Tibial nerve (tissue), 3 donors: ENCODE results near the gene NEU1.

Source experiments
- POLR2A ChIP-seq, 2 donors: fragments of 450-650 bp; IDR thresholded peaks; one replicate each; pipeline ENCODE4 v1.6.1; 2017; ENCODE audit warnings: antibody characterized with exemption in 2 of 2, mild to moderate bottlenecking in 2 of 2, moderate library complexity in 2 of 2
- TF ChIP-seq, protein P1 (sequence below), 5 experiments: fragments of 200-600 bp in 3 of 5; fragments of 450-650 bp in 2 of 5; sonication (generic) in 3 of 5; IDR thresholded peaks; one replicate each; pipeline ENCODE4 v1.5.1; 2016 to 2019; ENCODE audit warnings: antibody characterized with exemption in 5 of 5, mild to moderate bottlenecking in 3 of 5, moderate library complexity in 2 of 5

- TF ChIP-seq, protein P1, sequence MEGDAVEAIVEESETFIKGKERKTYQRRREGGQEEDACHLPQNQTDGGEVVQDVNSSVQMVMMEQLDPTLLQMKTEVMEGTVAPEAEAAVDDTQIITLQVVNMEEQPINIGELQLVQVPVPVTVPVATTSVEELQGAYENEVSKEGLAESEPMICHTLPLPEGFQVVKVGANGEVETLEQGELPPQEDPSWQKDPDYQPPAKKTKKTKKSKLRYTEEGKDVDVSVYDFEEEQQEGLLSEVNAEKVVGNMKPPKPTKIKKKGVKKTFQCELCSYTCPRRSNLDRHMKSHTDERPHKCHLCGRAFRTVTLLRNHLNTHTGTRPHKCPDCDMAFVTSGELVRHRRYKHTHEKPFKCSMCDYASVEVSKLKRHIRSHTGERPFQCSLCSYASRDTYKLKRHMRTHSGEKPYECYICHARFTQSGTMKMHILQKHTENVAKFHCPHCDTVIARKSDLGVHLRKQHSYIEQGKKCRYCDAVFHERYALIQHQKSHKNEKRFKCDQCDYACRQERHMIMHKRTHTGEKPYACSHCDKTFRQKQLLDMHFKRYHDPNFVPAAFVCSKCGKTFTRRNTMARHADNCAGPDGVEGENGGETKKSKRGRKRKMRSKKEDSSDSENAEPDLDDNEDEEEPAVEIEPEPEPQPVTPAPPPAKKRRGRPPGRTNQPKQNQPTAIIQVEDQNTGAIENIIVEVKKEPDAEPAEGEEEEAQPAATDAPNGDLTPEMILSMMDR (IDR thresholded peaks at IDR 0.05), result peak in 4 of 5 experiments; percentile 18 to 63 (median 44)
- peak in 1 of 2 donors; percentile 42 for TF ChIP-seq POLR2A (IDR thresholded peaks at IDR 0.05)
Observed at GRCh38 chr6:31829633-31830283, 32.9 kb downstream of the NEU1 start.
